Liver (tissue), 9 donors: ENCODE results near the gene ZNF691. TPM values are rescaled to one million over a fixed set of nuclear protein-coding genes. Genes with fewer than 3 reads are reported as not detected.
A peak's percentile ranks its signal among the peaks of the same experiment; 100 is the strongest.

Experiments
- DNase-seq: peaks from one replicate; pipeline ENCODE4 v3.0.0-alpha.2; 2017; ENCODE audit warnings: low spot score
- H3K27ac ChIP-seq, 2 donors: one replicate each; pipeline ENCODE4 v1.7.0; 2013; ENCODE audit warnings: inconsistent platforms in 2 of 2, low read length in 2 of 2, control low read depth in 1 of 2, low read depth in 1 of 2, mild to moderate bottlenecking in 1 of 2
- H3K27me3 ChIP-seq, 4 donors: one replicate each; pipeline versions ENCODE4 v1.6.1 to v1.7.0; 2013; ENCODE audit warnings: low read length in 3 of 4, inconsistent platforms in 1 of 4, mild to moderate bottlenecking in 1 of 4, moderate library complexity in 1 of 4; ENCODE audit not compliant: control insufficient read depth in 4 of 4, insufficient read depth in 4 of 4
- H3K36me3 ChIP-seq, 4 donors: one replicate each; pipeline versions ENCODE4 v1.6.1 to v1.7.0; 2013; ENCODE audit warnings: low read length in 3 of 4, mild to moderate bottlenecking in 3 of 4, low read depth in 1 of 4, moderate library complexity in 1 of 4; ENCODE audit not compliant: control insufficient read depth in 4 of 4, insufficient read depth in 3 of 4
- H3K4me1 ChIP-seq, 4 donors: one replicate each; pipeline versions ENCODE4 v1.6.1 to v1.7.0; 2013; ENCODE audit warnings: low read length in 3 of 4, mild to moderate bottlenecking in 3 of 4, moderate library complexity in 1 of 4; ENCODE audit not compliant: control insufficient read depth in 4 of 4, insufficient read depth in 4 of 4
- H3K4me3 ChIP-seq, 3 donors: one replicate each; pipeline versions ENCODE4 v1.6.1 to v1.7.0; 2013; ENCODE audit warnings: low read length in 3 of 3, control low read depth in 1 of 3, low read depth in 1 of 3, mild to moderate bottlenecking in 1 of 3
- H3K9ac ChIP-seq, 2 donors: one replicate each; pipeline ENCODE4 v1.7.0; 2013; ENCODE audit warnings: low read length in 2 of 2, mild to moderate bottlenecking in 2 of 2, moderate library complexity in 2 of 2, control low read depth in 1 of 2, low read depth in 1 of 2
- H3K9me3 ChIP-seq, 4 donors: one replicate each; pipeline versions ENCODE4 v1.6.1 to v1.7.0; 2013; ENCODE audit warnings: low read length in 3 of 4; ENCODE audit not compliant: control insufficient read depth in 4 of 4
- EGR1 ChIP-seq, 2 donors: IDR thresholded peaks; 2 replicates each; pipeline ENCODE4 v1.6.1; 2016 to 2018; ENCODE audit warnings: antibody characterized with exemption in 2 of 2, low read depth in 2 of 2
- FOXA1 ChIP-seq: IDR thresholded peaks from 2 replicates; pipeline ENCODE4 v1.6.1; 2016; ENCODE audit warnings: antibody characterized with exemption
- FOXA2 ChIP-seq: IDR thresholded peaks from 2 replicates; pipeline ENCODE4 v1.6.1; 2016; ENCODE audit warnings: antibody characterized with exemption
- GABPA ChIP-seq, 2 donors: IDR thresholded peaks in 1 of 2; conservative IDR thresholded peaks in 1 of 2; 2 replicates each; pipeline ENCODE4 v1.6.1; 2016; ENCODE audit warnings: antibody characterized with exemption in 2 of 2, mild to moderate bottlenecking in 1 of 2, moderate library complexity in 1 of 2
- HNF4A ChIP-seq, 2 donors: conservative IDR thresholded peaks; 2 replicates each; pipeline ENCODE4 v1.6.1; 2016; ENCODE audit warnings: antibody characterized with exemption in 2 of 2, mild to moderate bottlenecking in 2 of 2
- HNF4G ChIP-seq: IDR thresholded peaks from 2 replicates; pipeline ENCODE4 v1.6.1; 2016; ENCODE audit warnings: antibody characterized with exemption
- JUND ChIP-seq, 2 donors: IDR thresholded peaks; 2 replicates each; pipeline ENCODE4 v1.6.1; 2016; ENCODE audit warnings: antibody characterized with exemption in 2 of 2
- NR2F2 ChIP-seq: IDR thresholded peaks from 2 replicates; pipeline ENCODE4 v1.6.1; 2016; ENCODE audit warnings: antibody characterized with exemption
- RAD21 ChIP-seq, 2 donors: IDR thresholded peaks; 2 replicates each; pipeline ENCODE4 v1.6.1; 2016; ENCODE audit warnings: antibody characterized with exemption in 2 of 2, mild to moderate bottlenecking in 2 of 2
- RXRA ChIP-seq, 2 donors: IDR thresholded peaks; 2 replicates each; pipeline ENCODE4 v1.6.1; 2017 to 2018; ENCODE audit warnings: antibody characterized with exemption in 2 of 2, mild to moderate bottlenecking in 1 of 2
- SP1 ChIP-seq: IDR thresholded peaks from 2 replicates; pipeline ENCODE4 v1.6.1; 2018; ENCODE audit warnings: antibody characterized with exemption, mild to moderate bottlenecking
- TAF1 ChIP-seq: conservative IDR thresholded peaks from 2 replicates; pipeline ENCODE4 v1.6.1; 2016; ENCODE audit warnings: antibody characterized with exemption, mild to moderate bottlenecking
- YY1 ChIP-seq: IDR thresholded peaks from 2 replicates; pipeline ENCODE4 v1.6.1; 2016; ENCODE audit warnings: antibody characterized with exemption, mild to moderate bottlenecking
- WGBS: extraction: QIAGEN DNeasy Blood & Tissue Kit; methylation state at CpG from one replicate; pipeline ENCODE4 v1.1.7; 2013; 5-methylcytosine and 5-hydroxymethylcytosine counted together
- polyA plus RNA-seq, 2 donors: library from polyadenylated mRNA; stranded (reverse) in 1 of 2; unstranded in 1 of 2; fragments of 200-250 nt in 1 of 2; fragments of >200 nt in 1 of 2; fragmentation: Nextera tagmentation in 1 of 2; extraction: Ambion mirVana in 1 of 2; gene quantifications; one replicate each; pipeline versions ENCODE4 v1.2.1 to v1.2.3, GENCODE V29; 2013 to 2015
- total RNA-seq, 2 donors: library from RNA; depleted of rRNA; stranded (reverse); fragments of >200 nt; gene quantifications; one replicate each; pipeline ENCODE4 v1.2.3, GENCODE V29; 2014
- TF ChIP-seq, protein P1 (sequence below): IDR thresholded peaks from 2 replicates; pipeline ENCODE4 v1.6.1; 2016; ENCODE audit warnings: antibody characterized with exemption, mild to moderate bottlenecking
- TF ChIP-seq, protein P2 (sequence below): IDR thresholded peaks from 2 replicates; pipeline ENCODE4 v1.6.1; 2016; ENCODE audit warnings: antibody characterized with exemption
- TF ChIP-seq, protein P3 (sequence below): fragments of 150-350 bp; IDR thresholded peaks from 2 replicates; pipeline ENCODE4 v1.5.1; 2017; ENCODE audit warnings: improper control_type of control experiment, low read depth, low read length; ENCODE audit not compliant: missing input control
- TF ChIP-seq, protein P4 (sequence below): IDR thresholded peaks from 2 replicates; pipeline ENCODE4 v1.6.1; 2016; ENCODE audit warnings: antibody characterized with exemption
- TF ChIP-seq, protein P5 (sequence below): IDR thresholded peaks from 2 replicates; pipeline ENCODE4 v1.6.1; 2016; ENCODE audit warnings: antibody characterized with exemption
- donor health status: healthy.
- donor health status: healthy.
- donor health status: healthy.
- donor health status: healthy.
- donor health status: healthy.

The ZNF691 gene, protein sequence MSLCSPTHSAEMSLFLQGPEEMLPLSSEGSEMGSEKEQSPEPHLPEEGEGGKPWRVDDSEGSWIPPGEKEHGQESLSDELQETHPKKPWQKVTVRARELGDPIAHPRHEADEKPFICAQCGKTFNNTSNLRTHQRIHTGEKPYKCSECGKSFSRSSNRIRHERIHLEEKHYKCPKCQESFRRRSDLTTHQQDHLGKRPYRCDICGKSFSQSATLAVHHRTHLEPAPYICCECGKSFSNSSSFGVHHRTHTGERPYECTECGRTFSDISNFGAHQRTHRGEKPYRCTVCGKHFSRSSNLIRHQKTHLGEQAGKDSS
- total RNA-seq (1 to 10 TPM; 2.7 to 8.9 TPM), polyA plus RNA-seq (1 to 10 TPM; 5.1 to 5.9 TPM)

GRCh38 chr1:42846257-42847110, at the start of gene ZNF691:
Gene ZNF691 (plus strand): TSS chr1:42846613. CDS start chr1:42849659, 3,046 bp downstream.
- peak within 1 kb of the TSS; percentile 66 to 82 (median 77) for H3K4me3 ChIP-seq

More at GRCh38 chr1:42846257-42847110, at the start of gene ZNF691:
- DNase-seq = peak; percentile 85
- Histone ChIP-seq H3K27me3 (no peaks in the 10 kb centered on the region), H3K4me1 (peaks cover 0 to 20% (median 17%) of the 10 kb centered on the region in 4 donors), H3K9me3 (peaks cover 0 to 3% (median 0%) of the 10 kb centered on the region in 4 donors), H3K36me3 (peaks cover 3 to 22% (median 20%) of the 10 kb centered on the region in 4 donors), H3K9ac (peak within 1 kb of the TSS; percentile 63 to 75), H3K27ac (peak within 1 kb of the TSS; percentile 64 to 78)
- under 1% methylated on average over 50 of the region's 50 CpGs for WGBS
- TF ChIP-seq FOXA2 (peak; percentile 12), EGR1 (IDR thresholded peaks at IDR 0.05; ENCODE audit: low read depth in 2 of 2) (no peak), FOXA1 (no peak), RAD21 (IDR thresholded peaks at IDR 0.05) (peak; percentile 26 to 48), TAF1 (peak; percentile 36), YY1 (peak; percentile 35), NR2F2 (no peak), HNF4A (conservative IDR thresholded peaks at IDR 0.05) (peak; percentile 20 to 28), RXRA (IDR thresholded peaks at IDR 0.05) (peak; percentile 14 to 36), GABPA (IDR thresholded peaks at IDR 0.05 in 1 of 2, conservative IDR thresholded peaks at IDR 0.05 in 1 of 2) (peak; percentile 69 to 91), SP1 (peak; percentile 92), HNF4G (no peak), JUND (IDR thresholded peaks at IDR 0.05) (peak in 1 of 2 donors; percentile 8)
- TF ChIP-seq, protein P1, sequence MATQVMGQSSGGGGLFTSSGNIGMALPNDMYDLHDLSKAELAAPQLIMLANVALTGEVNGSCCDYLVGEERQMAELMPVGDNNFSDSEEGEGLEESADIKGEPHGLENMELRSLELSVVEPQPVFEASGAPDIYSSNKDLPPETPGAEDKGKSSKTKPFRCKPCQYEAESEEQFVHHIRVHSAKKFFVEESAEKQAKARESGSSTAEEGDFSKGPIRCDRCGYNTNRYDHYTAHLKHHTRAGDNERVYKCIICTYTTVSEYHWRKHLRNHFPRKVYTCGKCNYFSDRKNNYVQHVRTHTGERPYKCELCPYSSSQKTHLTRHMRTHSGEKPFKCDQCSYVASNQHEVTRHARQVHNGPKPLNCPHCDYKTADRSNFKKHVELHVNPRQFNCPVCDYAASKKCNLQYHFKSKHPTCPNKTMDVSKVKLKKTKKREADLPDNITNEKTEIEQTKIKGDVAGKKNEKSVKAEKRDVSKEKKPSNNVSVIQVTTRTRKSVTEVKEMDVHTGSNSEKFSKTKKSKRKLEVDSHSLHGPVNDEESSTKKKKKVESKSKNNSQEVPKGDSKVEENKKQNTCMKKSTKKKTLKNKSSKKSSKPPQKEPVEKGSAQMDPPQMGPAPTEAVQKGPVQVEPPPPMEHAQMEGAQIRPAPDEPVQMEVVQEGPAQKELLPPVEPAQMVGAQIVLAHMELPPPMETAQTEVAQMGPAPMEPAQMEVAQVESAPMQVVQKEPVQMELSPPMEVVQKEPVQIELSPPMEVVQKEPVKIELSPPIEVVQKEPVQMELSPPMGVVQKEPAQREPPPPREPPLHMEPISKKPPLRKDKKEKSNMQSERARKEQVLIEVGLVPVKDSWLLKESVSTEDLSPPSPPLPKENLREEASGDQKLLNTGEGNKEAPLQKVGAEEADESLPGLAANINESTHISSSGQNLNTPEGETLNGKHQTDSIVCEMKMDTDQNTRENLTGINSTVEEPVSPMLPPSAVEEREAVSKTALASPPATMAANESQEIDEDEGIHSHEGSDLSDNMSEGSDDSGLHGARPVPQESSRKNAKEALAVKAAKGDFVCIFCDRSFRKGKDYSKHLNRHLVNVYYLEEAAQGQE = peak; percentile 71
- TF ChIP-seq, protein P2, sequence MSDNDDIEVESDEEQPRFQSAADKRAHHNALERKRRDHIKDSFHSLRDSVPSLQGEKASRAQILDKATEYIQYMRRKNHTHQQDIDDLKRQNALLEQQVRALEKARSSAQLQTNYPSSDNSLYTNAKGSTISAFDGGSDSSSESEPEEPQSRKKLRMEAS = peak; percentile 12
- TF ChIP-seq, protein P3, sequence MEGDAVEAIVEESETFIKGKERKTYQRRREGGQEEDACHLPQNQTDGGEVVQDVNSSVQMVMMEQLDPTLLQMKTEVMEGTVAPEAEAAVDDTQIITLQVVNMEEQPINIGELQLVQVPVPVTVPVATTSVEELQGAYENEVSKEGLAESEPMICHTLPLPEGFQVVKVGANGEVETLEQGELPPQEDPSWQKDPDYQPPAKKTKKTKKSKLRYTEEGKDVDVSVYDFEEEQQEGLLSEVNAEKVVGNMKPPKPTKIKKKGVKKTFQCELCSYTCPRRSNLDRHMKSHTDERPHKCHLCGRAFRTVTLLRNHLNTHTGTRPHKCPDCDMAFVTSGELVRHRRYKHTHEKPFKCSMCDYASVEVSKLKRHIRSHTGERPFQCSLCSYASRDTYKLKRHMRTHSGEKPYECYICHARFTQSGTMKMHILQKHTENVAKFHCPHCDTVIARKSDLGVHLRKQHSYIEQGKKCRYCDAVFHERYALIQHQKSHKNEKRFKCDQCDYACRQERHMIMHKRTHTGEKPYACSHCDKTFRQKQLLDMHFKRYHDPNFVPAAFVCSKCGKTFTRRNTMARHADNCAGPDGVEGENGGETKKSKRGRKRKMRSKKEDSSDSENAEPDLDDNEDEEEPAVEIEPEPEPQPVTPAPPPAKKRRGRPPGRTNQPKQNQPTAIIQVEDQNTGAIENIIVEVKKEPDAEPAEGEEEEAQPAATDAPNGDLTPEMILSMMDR = peak; percentile 14
- TF ChIP-seq, protein P4, sequence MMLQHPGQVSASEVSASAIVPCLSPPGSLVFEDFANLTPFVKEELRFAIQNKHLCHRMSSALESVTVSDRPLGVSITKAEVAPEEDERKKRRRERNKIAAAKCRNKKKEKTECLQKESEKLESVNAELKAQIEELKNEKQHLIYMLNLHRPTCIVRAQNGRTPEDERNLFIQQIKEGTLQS = no peak
- TF ChIP-seq, protein P5, sequence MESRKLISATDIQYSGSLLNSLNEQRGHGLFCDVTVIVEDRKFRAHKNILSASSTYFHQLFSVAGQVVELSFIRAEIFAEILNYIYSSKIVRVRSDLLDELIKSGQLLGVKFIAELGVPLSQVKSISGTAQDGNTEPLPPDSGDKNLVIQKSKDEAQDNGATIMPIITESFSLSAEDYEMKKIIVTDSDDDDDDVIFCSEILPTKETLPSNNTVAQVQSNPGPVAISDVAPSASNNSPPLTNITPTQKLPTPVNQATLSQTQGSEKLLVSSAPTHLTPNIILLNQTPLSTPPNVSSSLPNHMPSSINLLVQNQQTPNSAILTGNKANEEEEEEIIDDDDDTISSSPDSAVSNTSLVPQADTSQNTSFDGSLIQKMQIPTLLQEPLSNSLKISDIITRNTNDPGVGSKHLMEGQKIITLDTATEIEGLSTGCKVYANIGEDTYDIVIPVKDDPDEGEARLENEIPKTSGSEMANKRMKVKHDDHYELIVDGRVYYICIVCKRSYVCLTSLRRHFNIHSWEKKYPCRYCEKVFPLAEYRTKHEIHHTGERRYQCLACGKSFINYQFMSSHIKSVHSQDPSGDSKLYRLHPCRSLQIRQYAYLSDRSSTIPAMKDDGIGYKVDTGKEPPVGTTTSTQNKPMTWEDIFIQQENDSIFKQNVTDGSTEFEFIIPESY = no peak
